HG02610 (cell line): ENCODE results near the gene PDE4B.
"Not testable (repeated sequence)": the region's sequence is repeated elsewhere in the genome, so short reads cannot be mapped to it uniquely, and the experiment has no call there.

Source experiments
- ATAC-seq: cut with Tn5 transposase; IDR thresholded peaks from one replicate; pipeline ENCODE4 v1.9.1; 2021; ENCODE audit warnings: mild to moderate bottlenecking, moderate library complexity; ENCODE audit not compliant: unreplicated experiment

Gene PDE4B

DNA sequence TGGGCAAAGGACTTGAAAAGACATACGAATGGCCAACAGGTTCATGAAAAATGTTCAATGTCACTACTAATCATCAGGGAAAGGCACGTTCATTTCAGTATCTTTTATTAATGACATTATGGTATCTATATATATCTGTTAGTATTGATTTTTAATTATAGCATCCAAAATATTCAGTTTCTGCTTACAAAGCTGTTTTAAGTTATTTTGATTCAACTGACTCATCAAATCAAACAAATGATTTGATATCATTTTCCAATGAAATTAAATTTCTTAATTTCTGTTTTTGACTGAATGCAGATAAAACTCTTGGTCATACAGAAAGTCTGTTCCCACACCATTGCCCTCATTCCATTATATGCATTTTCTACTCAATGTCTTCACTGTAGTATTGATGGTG, 315.9 kb downstream of the PDE4B start:
- no peak for ATAC-seq

DNA sequence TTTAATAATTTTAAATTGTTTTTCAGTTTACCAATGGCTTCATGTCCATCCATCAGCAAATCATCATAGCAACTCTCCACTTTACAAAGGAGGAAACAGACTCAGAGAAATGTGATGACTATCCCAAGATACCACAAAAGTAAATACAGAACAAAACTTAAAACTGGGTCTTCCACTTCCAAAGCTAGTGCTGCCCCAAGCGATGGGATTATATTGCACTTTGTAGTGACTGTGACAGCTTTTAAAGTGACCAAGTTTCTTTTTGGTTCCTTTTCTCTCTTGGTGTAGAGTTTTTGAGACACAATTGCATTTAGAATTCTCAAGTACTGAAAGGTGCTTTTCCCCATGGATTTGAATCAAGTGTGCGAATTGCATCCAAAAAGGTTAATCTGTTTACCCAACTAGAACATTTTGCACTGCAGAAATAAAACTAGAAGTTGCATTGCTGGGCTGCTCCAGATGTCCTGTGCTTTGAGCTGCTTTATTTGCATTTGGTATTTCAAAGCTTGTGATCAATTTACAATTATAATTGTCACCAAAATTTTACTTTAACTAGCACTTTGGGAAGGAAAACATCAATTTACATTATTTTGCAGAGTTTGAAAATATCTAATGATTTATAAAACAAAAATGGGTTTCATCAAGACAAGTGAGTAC, 320.2 kb downstream of the PDE4B start:
- no peak for ATAC-seq

GRCh38 chr1:66119148-66119547, 326.5 kb downstream of the PDE4B start:
- no peak for ATAC-seq

DNA sequence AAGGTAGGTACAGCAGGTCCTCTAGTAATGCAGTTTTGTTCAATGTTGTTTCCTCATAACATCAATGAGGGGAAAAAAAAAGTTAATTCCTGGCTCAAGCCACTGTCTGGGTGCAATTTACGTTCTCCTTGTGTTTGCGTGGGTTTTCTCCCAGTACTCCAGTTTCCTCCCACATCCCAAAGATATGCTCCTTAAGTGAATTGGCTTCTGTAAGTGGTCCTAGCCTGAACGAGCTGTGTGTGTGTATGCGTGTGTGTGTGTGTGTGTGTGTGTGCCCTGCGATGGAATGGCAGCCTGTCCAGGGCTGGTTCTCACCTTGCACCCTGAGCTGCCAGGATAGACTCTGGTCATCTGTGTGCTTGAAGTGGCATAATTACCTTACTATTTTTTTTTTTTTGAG, 332.0 kb downstream of the PDE4B start:
- no peak for ATAC-seq

DNA sequence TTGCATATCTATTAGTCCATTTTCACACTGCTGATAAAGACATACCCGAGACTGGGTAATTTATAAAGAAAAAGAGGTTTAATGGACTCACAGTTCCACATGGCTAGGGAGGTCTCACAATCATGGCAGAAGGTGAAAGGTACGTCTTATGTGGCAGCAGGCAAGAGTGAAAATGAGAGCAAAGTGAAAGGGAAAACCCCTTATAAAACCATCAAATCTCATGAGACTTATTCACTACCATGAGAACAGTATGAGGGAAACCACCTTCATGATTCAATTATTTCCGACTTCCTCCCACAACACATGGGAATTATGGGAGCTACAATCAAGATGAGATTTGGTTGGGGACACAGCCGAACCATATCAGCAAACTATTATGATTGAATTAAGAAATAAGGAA, 335.9 kb downstream of the PDE4B start:
- ATAC-seq, result not testable (repeated sequence)

DNA sequence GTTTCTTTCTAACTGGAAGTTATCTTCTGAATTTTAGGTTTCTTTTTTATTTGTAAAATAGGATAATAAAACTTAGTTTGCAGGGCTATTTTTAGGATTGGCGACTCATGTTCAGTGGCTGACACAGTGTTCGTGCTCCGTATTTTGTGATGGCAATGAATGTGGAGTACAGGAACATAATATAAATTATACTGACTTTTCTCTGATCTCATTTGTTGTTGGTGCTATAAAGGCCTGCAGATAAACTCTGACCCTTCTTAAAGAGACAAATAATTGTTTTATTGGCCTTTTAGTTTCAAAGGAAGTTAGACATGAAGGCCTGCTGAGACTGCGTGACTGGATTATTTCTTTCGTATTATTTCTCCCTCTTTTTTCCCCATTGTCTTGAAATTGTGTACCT, 339.6 kb downstream of the PDE4B start:
- no peak for ATAC-seq

DNA sequence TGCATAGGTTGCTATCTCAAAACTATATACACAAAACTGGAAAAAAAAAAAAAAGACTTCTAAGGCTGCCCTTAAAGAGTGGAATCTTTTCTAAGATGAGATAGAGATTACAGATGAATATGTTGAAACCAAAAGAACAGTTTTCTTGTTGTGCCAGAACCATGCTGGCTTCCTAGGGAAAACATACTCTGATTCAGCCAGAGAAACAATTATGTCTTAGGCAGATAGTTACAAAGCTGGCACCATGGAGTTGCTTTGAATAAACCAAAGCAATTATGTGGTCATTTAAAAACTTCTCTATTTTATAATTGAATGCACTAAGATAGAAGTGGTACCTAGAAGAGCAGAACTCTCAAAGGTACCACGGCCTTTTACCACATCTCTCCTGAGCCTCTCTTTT, 341.3 kb downstream of the PDE4B start:
- no peak for ATAC-seq

DNA sequence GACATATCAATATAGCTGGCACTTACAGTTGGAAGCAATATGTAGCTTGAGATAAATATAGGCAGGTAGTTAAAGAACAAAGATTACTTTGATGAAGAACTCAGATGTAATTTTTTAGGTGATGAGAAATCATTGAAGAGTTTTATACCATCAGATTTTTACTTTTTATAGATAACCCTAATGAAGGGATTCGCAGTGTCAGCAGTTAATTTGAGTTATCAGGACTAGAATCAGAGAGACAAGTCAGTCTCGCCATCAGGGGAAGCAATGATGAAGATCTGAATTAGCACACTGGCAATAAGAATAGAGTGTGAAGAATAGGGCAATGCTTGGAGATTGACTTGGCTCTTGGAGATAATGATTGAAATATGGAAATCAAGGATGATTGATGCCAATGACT, 342.5 kb downstream of the PDE4B start:
- no peak for ATAC-seq

DNA sequence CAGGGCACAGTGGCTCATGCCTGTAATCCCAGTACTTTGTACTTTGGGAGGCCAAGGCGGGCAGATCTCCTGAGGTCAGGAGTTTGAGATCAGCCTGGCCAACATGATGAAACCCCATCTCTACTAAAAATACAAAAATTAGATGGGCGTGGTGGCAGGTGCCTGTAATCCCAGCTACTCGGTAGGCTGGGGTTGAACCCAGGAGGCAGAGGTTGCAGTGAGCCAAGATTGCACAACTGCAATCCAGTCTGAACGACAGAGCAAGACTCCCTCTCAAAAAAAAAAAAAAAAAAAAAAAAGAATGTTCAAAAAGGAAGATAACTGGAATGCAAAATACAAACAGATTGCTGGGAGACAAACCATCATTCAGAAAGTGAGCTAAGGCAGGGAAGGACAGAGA, 343.7 kb downstream of the PDE4B start:
- not testable (repeated sequence) for ATAC-seq

- ATAC-seq, result no peak
Measured at GRCh38 chr1:66137235-66137634, 344.5 kb downstream of the PDE4B start.

GRCh38 chr1:66138613-66139012, 345.9 kb downstream of the PDE4B start:
- no peak for ATAC-seq

DNA sequence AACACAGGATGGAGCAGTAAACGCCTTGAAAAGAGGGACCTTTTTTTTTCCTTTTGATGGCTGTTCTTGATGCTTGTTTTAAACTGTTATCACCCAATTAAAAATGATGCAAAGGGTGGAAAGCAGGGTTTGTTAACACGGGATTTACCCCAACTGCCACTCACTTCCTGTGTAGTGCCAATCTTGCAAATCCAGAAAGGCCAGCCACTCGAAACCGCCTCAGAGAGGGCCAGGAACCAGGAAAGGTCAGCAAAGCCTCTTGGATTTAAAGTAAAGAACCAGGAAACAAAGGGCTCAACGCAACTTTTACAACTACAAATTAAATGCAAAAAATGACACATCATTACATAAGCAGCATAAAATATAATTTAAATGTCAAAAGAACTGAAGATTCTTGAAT, 347.4 kb downstream of the PDE4B start:
- ATAC-seq, result no peak

GRCh38 chr1:66143651-66144050, 351.0 kb downstream of the PDE4B start:
- ATAC-seq, result no peak

- ATAC-seq, result no peak
Measured at GRCh38 chr1:66147226-66147835, 354.6 kb downstream of the PDE4B start.

DNA sequence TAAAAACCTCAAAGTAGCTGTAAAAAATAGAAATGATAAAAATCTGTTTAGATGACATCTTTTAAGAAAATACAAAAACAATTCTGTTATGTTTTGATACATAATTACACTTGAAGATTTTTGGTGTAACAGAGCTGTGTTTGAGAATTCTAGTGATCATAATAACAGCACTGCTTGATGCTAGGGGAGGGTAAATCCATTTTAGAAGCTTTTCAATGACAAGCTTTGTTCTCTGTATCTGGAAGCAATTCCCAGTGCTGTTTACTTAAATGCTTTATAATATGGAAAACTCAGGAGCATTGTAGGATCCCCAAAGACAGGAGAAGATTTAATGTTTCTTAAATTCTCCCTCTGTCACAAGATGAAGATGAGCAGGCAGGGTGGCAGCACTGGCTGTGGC, 359.3 kb downstream of the PDE4B start:
- no peak for ATAC-seq

GRCh38 chr1:66154394-66154793, 361.7 kb downstream of the PDE4B start:
- ATAC-seq, result no peak

DNA sequence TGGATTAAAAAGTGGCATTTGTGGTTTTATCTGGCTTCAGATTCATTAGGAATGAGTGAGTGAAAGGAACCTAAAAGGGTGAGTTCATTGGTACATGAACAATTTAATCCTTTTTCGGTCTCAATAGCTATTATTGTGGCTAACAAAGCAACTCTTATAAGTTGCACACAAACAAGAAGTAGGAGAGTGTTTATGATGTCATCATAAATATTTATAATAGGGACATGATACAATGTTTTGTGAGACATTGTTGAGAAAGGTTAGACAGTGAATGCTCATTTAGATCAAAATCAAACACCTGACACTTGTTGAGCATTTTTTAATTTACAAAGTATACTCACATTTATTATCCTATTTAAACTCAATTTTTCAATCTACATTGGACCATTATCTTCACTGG, 363.4 kb downstream of the PDE4B start:
- ATAC-seq, result no peak

DNA sequence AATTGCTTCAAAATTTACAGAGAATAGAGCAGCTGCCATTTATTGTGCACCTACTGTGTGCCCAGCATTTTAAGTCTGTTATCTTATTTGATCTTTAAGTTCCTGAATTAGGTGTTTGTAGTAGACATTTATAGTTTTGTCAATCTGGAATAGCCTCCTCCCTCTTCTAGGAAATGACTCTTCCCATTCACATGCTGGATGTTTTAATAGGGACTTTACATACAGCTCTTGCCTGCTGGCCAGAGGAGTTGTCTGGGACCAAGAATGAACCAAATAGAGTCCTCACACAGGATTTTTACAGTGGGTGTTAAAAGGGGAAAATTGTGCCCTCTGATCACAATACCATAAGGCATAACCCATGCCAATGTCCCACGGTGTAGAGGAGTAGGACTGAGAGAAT, 367.1 kb downstream of the PDE4B start:
- no peak for ATAC-seq

DNA sequence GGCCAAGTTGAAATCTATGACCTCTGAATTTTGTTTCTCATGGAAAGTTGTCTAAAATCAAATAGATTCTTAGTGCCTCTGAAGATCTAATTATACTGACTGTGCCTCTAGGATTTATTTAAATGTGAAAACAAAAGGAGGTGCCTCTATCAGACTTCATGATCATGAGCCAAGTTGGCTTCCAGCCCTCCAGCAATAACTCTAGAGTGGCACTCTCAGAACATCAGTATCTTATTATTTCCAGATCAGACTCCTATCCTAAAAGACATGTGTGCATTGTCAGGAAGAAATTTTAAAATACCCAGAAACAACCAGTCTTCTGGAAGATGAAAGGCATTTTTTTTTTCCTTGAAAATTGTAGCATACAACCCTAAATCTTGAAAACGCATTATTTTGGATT, 368.0 kb downstream of the PDE4B start:
- no peak for ATAC-seq

DNA sequence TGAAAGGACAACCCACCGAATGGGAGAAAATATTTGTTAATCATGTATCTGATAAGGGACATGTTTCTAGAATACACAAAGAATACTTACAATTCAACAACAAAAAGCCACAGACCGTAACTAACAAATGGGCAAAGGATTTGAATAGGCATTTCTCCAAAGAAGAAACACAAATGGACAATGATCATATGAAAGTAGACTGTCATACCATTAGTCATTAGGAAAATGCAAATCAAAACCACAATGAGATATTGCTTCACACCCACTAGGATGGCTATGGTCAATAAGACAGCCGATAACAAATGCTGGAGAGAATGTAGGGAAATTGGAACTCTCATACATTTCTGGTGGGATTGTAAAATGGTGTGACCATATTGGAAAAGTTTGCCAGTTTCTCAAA, 374.1 kb downstream of the PDE4B start:
- no peak for ATAC-seq

DNA sequence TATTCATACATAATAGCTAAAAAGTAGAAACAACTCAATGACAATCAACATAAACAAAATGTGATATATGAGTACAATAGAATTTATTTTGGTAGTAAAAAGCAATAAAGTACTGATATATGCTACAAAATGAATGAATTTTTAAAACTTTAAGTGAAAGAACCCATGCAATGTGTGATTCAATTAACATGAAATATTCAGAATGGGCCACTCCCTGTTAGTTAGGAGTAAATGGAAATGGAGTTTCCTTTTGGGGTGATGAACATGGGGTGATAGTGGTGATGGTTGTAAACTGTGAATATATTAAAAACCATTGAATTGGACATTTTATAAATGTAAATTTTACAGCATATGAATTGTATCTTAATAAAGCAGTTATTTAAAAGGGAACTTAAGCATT, 374.6 kb downstream of the PDE4B start:
- ATAC-seq, result no peak

GRCh38 chr1:66168467-66168887, 375.8 kb downstream of the PDE4B start:
- ATAC-seq, result no peak
